HG03558 (cell line): Measurements from ENCODE around the gene MCTP2.
A peak's percentile ranks its signal among the peaks of the same experiment; 100 is the strongest.

ENCODE experiments used
- ATAC-seq: cut with Tn5 transposase; IDR thresholded peaks from one replicate; pipeline ENCODE4 v1.9.1; 2021; ENCODE audit warnings: moderate number of reproducible peaks; ENCODE audit not compliant: unreplicated experiment; ENCODE audit errors: extremely low read depth

MCTP2 gene, protein sequence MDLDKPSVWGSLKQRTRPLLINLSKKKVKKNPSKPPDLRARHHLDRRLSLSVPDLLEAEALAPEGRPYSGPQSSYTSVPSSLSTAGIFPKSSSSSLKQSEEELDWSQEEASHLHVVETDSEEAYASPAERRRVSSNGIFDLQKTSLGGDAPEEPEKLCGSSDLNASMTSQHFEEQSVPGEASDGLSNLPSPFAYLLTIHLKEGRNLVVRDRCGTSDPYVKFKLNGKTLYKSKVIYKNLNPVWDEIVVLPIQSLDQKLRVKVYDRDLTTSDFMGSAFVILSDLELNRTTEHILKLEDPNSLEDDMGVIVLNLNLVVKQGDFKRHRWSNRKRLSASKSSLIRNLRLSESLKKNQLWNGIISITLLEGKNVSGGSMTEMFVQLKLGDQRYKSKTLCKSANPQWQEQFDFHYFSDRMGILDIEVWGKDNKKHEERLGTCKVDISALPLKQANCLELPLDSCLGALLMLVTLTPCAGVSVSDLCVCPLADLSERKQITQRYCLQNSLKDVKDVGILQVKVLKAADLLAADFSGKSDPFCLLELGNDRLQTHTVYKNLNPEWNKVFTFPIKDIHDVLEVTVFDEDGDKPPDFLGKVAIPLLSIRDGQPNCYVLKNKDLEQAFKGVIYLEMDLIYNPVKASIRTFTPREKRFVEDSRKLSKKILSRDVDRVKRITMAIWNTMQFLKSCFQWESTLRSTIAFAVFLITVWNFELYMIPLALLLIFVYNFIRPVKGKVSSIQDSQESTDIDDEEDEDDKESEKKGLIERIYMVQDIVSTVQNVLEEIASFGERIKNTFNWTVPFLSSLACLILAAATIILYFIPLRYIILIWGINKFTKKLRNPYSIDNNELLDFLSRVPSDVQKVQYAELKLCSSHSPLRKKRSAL

DNA sequence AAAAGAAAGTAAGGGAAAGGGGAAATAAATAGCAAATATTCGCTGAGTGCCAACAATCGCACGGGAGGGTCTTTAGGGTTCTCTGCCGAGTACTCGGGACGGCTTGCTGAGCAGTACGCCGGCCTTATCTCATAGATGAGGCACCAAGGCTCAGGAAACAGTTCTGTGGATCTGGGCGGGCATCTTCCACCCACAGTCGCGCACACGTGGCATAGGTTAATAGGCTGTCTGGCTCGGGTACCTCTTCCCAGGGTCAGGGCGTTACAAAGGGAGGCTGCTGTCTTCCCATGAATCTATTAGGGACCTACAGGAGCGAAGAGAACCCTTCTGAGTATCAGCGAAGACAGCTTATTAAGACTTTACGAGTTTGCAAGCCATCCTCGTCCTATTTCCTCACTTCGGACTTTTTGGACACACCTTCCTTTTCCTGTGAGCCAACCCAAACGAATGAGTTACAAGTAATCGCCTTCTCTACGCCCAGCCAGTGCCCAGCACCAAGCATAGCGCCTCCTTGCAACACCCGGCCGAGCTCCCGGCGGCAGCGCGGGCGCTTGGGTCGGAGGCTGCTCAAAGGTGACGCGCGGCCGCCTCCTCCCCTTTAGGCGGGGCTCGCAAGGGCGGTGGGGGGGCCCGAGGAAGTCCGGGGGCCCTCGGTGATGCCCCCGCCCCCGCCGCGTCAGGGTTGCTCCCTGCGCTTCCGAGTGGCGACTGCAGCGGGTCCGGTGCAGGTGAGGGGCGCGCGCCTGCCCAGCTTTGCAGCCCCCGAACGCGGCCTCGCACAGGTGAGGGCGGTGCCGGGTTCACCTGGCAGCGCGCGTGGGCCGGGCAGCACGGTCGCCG lies at the start of gene MCTP2:
MCTP2 (plus strand) TSS at position 679 of the 840 bp plus-strand sequence. CDS start 66,705 bp downstream, outside the sequence.
- ATAC-seq = peak; percentile 34

DNA sequence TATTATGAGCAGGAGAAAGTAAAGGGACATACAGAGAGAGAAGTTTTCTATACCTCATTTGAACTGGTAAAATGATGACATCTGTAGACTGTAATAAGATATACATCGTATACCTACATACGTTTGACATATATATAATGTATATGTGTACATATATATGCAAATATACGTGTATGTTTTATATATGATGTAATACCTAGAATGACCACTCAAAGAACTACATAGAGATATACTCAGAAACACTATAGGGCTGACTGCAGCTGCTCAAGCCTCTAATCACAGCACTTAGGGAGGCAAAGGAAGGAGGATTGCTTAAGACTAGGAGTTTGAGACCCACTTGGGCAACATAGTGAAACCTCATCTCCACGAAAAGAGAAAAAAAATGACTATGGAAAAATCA lies 48.5 kb upstream of the MCTP2 start:
- ATAC-seq = no peak

DNA sequence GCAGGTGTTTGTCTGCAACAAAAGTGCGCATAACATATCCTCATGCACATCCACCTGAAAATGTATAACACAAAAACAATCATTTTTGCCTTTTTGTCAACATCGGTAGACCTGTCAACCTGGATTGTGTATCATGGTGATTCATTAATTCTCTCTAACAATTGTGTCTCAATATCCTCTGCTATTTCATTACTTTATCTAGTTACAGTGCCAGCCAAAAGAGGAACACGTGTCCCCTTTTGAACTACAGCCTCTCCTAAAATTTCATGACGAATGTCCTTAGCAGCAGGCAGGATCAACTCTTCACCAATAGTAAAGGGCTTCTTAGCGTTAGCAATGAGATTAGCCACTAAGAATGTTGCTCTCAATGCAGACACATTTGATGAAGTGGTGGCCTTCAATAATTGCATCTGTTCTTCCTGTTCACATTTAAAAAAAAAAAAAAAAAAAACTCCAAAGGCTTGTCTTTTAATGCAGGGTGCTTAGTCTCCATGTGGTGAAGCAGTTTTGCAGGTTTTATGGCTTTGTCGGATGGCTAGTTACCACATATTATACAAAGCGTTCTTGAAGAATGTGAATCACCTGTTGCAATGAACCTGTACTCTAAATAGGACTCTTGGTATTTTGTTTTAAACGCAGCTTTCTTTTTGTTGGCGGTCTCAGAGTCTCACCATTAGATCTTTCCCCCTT lies 45.7 kb upstream of the MCTP2 start:
- no peak for ATAC-seq

DNA sequence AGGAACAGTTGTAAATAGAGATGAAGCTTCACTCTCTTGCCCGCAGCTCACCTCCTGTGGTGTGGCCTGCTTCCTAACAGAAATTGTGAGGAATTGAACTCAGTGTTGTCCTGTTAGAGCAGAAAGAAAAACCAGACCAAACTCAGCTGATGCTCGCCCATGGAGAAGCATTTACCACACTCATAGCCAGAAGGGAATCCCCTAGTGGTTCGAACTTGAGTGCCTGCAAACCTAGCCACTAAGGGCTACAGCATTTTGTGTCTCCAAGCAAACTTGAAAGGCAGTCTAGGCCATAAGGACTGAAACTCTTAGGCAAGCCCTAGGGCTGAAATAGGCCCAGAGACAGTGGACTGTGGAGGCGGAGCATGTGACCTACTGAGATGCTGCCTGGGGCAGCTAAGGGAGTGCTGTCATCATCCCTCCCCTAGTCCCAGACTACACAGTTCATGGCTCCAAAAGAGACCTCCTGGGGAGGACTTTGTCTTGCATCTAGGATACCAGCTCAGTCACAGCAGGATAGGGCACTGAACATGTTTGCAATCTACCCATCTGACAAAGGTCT lies 44.5 kb upstream of the MCTP2 start:
- ATAC-seq = no peak

DNA sequence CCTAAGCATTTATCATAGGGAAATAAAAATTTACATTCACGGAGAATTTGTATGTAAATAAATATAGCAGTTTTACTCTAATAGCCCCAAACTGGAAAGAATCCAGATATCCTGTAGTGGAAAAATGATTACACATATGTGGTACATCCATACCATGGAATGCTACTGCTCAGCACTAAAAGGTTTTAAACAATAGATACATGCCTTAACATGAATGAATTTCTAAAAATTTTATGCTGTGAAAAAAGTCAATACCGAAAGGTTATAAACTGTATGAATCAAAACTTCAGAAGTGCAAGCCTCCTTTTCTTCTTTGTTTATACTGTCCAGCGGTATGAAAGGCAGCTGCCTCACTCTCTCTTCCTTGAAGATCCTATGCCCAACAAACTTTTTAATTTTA lies 37.5 kb upstream of the MCTP2 start:
- no peak for ATAC-seq

DNA sequence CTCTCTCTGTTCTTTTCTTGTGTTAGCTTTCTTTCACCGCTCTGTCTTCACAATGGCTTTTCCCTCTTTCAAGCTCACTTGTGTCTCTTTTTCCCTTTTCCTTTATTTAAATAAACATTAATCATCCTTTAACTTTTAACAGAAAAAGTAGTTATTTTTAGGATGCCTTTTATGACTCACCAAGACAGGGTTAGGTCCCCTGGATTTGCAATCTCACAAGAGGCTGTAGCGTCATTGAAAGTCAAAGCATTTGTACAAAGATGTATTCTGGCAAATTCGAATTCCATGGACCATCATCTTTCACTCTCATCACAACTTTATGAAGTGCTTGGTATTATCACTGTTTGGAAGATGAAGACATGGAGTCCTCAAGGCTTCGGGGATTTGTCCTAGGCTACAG lies 34.8 kb upstream of the MCTP2 start:
- ATAC-seq = no peak

DNA sequence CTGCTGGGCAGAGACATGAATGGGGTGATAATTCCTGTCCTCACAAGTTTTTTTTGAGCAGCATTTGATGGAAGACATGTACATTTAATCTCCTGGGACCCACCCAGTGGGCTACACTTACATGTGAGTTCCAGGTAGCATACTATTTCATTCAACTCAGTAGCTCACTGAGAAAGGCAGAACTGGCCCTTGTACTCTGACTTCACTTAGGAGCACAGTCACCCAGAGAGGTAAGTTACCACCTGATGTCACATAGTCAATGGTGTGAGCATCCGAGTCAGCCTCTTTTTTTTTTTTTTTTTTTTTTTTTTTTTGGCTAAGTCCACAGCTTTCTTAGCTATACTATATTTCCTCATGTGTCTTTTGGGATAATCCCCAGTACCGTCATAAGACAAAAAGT lies 32.7 kb upstream of the MCTP2 start:
- ATAC-seq = no peak

DNA sequence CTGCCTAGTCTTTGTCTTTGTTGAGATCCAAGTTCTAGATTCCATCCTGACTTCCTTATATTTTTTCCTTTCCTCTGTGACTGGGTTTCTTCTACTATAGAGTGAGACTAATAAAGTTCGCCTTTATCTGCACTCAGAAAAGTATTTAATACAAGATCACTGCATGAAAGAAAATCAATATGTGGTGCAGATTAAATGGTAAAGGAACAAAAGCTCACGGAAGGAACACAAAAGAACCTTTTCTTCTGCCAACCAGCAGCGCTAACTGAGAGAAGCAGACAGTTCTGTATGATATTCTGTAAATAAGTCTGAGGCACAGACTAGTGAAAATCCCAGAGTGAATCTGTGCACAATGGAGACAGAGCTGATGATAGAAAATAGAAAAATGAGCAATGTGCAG lies 31.6 kb upstream of the MCTP2 start:
- ATAC-seq = no peak

DNA sequence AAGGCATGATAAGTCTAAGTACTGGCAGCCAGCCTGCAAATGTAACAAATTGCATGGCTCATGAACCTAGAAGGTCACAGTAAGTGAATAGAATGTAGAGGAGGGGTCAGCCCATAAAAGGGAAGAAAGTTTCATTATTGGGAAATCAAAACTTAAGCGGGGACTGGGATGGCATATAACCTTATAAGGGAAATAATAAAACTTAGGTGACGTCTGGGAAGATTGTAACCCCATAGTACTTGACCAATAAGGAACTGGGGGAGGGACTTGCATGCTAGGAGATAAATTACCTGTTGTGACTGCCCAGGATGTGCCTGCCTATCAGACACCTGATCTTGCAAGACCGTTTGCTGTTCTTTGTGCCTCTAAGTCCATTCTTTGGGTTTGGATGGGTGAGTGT lies 28.1 kb upstream of the MCTP2 start:
- no peak for ATAC-seq

DNA sequence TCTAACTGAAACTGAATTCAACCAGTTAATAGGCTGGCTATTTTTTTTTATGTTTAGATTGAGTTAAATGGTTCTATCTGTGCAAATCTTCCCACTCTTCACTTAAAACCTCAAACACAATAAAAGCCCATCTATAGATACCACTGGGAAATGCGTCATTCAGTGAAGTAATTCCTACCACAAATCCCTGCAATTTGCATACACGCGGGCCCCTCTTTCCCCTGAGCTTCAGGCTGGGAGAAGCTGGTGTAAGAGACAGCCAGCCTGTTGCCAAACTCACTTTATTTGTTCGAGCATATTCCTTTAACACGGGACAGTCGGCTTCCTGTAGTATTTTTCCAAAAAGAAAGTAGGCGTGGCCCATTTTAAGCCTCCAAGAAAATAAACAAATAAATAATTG lies 26.0 kb upstream of the MCTP2 start:
- ATAC-seq = no peak

DNA sequence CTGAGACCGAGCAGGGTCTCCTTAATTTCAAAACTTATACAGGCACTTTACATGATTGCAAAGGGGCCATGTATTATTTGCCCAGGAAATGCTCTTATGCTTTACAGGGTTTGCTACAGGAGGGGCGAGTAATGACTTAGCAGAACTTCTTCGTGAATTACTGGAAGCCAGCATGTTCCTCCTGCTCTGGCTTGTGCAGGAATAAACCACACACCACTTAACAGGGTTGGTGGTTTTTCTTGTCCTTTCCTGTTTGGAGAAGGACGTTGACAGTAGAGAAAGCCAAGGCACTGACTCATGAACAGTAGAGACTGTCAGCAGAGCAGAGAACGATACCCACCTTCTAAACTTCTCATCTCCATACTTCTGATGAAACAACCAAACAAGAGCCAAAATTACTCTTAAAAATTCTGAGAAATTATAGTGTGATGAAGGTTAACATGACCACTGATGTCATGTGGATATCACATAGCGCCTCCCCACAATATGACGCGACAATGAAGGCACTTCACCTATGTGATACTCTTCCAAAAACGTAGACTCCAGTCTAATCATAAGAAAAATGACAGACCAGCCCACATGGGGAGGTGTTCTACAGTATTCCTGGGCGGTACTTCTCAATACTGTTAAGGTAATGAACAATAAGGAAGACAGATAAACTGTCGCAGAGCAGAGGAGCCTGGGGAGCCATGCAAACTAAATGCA lies 24.7 kb upstream of the MCTP2 start:
- no peak for ATAC-seq

DNA sequence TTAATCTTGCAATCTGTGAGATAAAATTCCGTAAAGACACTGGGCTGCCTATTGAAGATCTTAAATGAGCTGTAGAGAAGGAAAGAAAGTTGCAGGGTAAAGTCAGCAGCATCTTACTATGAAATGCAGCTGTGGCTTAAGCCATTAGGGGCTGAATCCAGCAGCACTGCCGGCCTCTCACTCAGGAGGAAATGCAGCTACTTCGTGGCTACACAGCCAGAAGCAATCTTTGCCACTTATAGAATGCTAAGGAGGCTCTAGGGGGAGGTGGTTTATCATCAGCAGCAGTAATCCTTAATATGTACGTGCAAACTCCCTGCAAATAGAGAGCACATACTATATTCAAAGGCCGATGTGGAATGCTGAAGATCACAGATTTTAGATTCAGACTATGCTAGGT lies 19.1 kb upstream of the MCTP2 start:
- ATAC-seq = no peak

DNA sequence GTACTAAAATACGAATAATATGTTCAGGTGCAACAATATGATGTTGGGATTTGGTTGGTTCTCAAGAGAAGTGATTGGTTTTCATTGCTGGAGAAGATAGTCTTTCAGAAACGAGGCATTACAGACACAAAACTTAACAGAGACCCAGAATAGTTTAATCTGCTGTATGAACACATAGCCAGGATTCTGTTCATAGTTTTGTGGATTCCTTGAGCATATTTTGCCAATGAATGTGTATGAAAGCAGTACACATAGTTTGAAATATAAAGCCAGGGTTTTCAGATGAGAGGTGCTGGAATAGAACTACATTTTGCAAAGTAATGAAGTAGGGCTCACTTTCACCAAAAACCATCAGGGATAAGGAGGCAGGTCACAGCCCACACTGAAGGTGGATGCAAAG lies 5.7 kb upstream of the MCTP2 start:
- ATAC-seq = no peak

DNA sequence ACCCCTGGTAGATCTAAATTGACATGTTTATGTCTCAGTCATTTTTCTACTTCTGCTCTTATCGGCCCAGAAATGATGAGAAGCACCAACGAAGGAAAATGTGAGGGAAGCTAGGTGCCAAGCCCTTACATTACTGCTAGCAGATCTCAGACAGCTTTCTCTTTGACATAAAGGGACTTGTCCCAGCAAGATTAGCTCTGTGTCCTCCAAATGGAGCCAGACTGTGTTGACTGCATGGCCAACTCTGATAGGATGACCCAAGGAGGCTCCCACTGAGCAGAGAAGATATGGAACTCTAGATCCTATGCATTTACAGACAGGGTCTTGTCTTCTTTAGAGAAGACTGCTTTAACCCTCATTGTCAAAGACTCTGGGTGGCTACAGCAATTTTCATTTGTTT lies 2.8 kb upstream of the MCTP2 start:
- no peak for ATAC-seq

DNA sequence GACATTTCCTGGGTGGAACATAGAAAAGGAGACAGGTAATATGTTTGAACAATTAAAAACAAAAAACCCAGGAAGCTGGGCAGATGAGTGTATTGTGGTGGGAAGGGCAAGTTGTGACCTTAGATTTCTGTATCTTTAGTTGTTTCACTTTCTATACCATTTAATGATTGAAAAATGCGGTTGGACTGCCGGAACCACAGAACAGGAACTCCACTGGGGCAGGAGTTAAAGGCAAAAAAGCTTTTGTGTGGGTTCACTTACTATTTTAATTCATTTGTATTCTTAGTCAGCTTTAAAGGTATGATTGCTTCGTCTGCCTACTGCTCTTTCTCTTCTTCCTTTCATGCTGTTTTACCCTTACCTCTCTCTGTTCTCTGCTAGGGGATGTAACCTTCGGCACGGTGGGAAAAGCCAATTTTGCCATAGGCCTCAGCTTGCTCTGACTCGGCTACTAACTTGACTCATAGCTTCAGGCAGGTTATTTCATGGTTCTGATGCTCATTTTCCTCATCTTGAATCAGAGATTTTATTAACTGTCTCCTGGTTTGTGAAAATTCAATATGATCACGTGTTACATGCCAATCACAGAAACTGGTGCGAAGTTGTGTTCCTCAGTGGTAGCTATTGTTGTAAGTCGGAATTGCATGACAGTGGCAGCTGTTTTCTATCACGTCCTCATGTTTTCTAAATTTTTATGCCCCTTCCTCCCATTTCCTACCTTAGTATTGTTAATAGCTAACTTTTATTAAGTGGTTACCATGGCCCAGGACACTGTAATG lies 1.6 kb upstream of the MCTP2 start:
- peak; percentile 53 for ATAC-seq

DNA sequence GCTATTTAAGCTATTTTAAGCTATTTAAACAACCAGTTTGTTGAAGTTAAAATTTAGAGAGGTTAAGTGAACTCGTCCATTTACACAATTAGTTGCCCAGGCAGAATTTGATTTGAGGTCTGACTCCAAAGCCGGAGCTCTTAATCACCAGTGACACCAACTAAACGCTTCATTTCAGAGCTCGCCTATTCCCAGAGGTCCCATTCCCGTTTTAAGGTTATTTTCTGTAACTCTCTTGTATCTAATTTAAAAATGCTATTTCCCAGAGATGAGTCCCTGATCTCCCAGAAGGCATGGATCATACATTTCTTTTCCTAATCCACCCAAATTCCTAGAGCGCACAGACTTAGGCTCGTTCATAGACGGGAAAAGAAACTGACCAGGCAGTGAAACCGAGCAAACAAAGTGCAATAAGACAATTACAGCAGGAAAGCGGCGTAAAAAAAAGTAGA lies 904 bp upstream of the MCTP2 start:
- ATAC-seq = no peak

DNA sequence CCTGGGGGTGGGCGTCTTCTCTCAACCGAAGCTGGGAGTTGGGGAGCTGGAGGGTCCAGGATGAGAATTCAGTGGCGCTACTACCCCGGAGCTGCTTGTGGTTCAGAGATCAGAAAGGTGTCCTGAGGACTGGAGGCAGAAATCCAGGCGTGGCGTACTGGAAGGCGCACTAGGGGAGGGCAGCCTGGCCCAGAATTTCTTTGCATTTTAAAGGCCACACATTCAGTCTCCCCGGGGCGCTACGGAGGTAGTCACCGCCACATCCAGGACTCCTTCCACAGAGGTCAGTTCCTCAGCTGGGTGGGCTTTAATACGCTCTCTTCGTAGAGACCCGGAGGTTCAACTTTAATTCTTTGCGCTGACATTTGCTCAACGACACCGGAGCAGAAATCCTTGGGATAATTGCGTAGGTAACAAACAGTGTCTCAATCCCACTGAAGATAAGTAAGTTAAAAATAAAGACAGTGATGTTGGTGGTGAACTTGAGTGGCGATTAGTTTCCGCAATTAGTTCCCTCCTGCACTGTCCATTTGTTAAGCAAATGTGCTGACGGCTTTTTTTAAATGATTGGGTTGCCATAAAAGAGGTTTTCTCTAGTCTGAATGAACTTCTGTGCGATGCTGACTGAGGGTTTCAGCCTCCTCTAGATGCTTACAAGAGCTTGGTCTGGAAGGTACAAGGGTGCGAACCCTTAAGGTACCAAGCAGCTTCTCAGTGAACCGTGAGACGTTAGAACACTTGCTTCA lies 535 bp downstream of the MCTP2 start:
- no peak for ATAC-seq

DNA sequence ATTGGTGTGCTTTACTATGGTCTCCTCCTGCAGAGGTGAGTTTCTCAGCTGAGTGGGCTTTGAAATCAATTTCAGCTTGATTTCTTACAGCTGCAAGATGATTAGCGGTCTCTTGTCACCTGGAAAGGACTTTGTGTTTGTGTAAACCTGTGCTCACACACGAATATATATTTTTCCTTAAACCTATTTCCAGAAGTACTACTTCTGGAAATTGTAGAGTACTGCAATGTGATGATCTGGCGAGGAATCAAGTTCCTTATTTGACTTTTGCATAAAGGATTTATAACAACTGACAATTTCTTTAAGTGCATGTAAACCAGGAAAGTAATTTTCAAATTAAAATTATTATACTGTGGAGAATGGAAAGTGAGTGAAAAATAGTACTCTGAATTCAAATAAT lies 2.1 kb downstream of the MCTP2 start:
- ATAC-seq = no peak
